Measurements from ENCODE around the gene RGS16.

The RGS16 gene

DNA sequence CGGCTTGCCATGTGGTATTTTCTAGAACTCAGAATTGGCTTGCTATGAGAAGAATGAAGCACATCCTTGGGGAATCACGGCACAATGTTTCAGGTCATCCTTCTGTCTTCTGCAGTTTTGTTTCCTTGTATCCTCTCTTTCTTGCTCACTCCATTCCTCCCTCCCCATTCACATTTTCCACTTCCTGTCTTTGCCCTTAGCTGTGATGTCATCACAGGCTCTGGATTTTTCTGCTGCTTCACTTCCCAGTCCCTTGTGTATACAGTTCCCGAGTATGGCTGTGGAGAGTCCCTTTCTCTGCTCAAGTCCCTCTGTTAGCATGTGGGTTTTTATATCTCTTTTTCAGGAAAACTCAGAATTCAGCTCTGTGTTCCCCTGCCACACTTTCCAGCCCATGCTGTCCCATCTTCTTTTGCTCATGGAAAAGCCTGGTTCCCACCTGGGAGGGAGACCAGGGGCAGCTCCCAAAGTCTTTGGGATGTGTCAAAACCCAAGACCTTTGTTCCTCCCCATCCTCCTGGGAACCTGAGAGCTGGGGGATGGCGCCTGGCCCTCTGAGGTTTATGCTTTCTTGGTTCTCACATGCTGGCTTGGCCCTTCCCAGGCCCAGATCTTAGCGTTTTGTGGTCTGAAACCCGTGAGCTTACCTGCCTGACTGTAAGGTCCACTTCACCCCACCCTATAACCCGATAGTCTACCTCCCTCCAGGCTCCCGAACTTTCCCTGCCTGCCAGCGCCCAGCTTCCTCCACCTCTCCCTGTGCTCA lies 4.8 kb upstream of the RGS16 start:
- DNase-seq (ENCODE audit: low spot score), result no peak

DNA sequence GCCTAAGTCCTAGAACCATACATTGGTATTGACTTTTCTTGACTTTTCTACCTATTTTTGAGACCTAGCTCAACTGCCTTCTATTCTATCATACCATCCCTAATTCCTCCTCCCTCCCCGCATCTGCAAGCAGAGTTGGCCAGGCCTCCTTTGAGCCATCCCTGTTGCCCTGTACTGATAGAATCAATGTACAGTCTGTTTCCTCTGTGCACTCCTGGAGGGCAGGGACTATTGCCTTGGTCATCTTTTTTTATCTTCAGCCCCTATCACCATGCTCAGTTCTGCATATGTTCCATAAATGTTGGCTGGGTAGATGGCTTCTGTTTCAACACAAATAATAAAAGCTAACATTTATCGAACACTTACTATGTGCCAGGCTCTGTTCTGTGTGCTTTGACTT lies 4.0 kb upstream of the RGS16 start:
- no peak for DNase-seq (ENCODE audit: low spot score)

GRCh38 chr1:182607566-182607965 lies 3.4 kb upstream of the RGS16 start:
- DNase-seq (ENCODE audit: low spot score), result no peak

DNA sequence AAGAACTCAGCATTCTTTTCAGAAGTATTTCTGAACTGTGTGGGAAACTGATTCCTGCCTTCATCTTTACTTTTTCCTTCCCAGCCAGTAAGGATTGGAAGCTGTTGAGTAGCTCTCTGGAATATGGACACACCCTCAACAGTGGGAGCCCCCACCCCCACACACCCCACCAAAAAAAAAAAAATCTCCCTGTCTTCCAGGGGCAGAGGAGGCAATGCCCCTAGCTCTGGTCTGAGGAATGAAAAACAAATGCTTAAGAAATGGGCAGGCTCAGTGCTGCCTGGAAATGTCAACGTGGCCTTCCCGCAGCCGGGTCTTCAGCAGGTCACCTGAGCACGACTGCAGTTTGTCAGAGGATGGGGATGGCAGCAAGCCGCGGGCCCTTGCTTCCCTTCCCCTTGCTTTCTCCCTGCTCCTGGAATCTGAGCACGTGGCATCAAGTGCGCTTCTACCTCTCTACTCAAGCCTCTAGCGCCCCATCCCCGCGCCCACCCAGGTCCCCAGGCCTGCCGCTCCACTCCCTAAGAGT lies 479 bp downstream of the RGS16 start:
- DNase-seq (ENCODE audit: low spot score), result no peak

- DNase-seq (ENCODE audit: low spot score), result no peak
These were observed 1.1 kb downstream of the RGS16 start for GRCh38 chr1:182602935-182603645.

GRCh38 chr1:182601913-182602312 lies 2.3 kb downstream of the RGS16 start:
- no peak for DNase-seq (ENCODE audit: low spot score)

DNA sequence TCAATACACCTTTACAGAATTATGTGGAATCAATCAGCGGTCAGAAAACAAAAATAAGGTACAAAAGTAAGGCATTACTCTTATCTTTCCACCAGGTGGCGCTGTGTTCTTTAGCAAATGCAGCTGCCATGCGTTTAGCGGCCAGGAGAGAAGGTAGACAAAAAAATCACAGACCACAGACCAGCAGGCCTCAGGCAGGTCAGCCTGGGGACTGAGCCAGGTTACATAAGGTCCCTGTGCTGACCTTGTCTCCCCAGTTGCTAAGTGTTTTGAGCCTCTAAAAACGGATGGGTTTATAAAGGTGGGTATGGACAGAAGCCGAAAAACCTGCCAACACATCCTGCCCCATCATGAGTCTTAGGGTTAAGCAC lies 2.8 kb downstream of the RGS16 start:
- DNase-seq (ENCODE audit: low spot score), result peak; percentile 87

GRCh38 chr1:182600745-182601415 lies 3.3 kb downstream of the RGS16 start:
- no peak for DNase-seq (ENCODE audit: low spot score)

- DNase-seq (ENCODE audit: low spot score), result no peak
These were observed 4.0 kb downstream of the RGS16 start for GRCh38 chr1:182600036-182600713.

DNA sequence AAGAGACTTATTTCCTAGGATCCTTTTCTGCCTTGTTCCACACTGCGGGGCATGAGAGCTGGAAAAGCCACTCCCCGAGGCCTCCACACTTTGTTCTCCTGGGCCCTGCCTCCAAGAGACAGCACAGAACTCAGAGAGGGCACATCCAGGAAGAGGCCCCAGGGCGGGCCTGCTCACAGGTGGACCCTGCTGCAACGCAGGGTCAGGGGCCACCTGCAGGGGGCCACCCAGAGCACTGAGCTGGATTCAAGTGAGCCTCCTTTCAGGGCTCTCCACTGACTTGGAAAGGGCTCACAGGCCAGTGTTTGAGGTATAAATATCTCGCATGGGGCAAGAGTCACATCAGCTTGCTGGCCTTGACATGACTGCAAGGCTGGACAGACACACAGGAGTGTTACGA lies 4.8 kb downstream of the RGS16 start:
- no peak for DNase-seq (ENCODE audit: low spot score)

DNA sequence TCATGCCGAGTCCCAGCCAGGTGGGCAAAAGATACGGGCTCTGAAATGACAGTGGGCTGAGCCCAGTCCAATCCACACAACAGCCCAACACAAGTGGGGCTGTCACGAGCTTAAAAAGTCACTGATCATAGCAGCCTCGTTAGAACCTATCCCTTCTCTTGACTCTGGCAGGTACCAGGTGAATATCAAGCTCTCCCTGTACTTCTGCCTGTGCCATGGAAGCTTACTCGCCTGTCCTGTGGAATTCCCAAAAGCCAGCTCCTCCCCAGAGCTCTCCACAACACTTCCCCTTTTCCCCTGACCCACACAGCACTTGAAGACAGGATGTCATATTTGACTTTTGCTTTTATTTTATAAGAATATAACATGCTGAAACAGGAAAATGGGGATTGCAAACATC lies 5.9 kb downstream of the RGS16 start:
- DNase-seq (ENCODE audit: low spot score), result no peak

- DNase-seq (ENCODE audit: low spot score), result no peak
These were observed 7.3 kb downstream of the RGS16 start for GRCh38 chr1:182596934-182597333.

- DNase-seq (ENCODE audit: low spot score), result peak; percentile 77
These were observed 8.4 kb downstream of the RGS16 start for GRCh38 chr1:182595641-182596240.

- no peak for DNase-seq (ENCODE audit: low spot score)
These were observed 14.3 kb downstream of the RGS16 start for GRCh38 chr1:182589931-182590330.

DNA sequence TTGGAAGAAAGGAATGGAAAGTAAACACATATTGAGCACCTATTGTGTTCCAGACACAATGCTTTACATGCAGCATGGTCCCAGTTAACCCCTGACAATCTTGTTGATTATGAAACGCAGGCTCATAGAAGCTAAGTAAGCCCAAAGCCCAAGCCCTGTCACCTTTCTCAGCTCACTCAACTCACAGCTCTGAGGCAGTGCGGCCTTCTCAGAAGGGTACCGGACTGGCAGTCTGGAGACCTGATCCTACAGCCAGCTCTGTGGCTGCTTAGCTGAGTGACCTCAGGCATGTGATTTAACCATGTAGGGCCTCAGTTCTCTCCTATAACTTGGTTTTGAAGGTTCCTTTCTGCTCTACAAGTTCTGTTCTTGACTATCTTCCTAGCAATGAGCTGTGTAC lies 14.7 kb downstream of the RGS16 start:
- no peak for DNase-seq (ENCODE audit: low spot score)

DNA sequence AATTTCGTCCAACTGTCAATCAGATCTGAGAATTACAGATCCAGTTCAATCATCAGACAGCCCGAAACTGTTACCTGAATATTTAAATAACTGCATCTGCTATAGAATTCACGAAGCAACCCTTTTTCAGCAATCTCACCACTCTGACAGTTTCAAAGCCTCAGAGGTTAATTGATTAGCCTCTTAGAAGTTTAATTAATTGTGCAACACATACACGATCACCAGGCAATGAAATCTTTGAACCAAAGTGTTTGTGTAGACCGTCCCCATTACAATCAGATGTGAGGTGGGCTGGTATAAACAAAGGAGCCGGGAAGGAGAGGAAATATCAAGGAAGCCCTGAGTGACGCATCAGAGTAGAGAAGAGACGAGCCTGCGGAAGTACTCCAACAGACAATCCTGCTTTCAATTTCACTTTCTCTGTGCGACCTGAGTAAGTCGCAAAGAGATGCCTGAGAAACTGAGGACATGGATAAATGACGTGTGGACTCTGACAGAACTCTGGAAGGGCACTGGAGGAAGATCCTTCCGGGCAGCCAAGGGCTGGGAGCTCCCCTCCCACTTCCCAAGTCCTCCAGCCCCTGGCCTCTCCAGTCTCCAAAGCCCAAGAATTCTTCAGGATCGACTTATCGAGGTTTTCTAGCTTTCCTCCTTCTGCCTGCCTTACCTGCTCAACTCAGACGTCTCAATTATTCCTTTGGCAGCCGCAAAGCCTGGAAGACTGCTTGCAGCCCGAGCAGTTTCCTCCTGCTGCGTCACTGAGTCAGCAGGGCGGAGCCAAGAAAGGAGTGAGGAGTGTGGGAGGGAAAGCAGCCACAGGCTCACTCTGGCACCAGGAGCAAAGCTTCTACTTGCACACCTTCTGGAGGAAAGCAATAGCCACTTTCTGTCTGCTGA lies 15.4 kb downstream of the RGS16 start, which contains the start of gene RNASEL:
TSS of gene RNASEL (minus strand) at position 757 of the 897 bp plus-strand sequence. CDS start 2,450 bp downstream, outside the sequence.
- DNase-seq (ENCODE audit: low spot score), result peak; percentile 73

- DNase-seq (ENCODE audit: low spot score), result no peak
These were observed 16.3 kb downstream of the RGS16 start for GRCh38 chr1:182587666-182588499.

GRCh38 chr1:182587093-182587492 lies 17.1 kb downstream of the RGS16 start:
- no peak for DNase-seq (ENCODE audit: low spot score)

DNA sequence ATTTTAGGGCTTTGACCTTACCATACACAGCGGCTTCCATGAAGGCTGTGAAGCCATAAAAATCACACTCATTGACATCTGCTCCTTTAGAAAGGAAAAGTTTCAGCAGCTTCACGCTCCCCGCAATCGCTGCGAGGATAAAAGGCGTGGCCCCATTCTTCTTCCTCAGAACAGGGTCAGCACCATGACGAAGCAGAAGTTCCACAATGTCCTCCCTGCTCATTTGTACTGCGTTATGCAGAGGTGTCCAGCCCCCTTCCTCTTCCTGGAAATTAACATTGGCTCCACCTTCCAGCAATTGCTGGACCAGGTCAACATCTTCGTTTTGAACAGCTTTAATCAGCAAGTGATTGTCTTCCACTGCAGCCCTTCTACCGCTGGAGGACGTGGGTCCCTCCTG lies 17.8 kb downstream of the RGS16 start:
- DNase-seq (ENCODE audit: low spot score), result no peak

- DNase-seq (ENCODE audit: low spot score), result no peak
These were observed 19.4 kb downstream of the RGS16 start for GRCh38 chr1:182584746-182585145.
